ENCODE data around the gene FAM53A.

FAM53A gene

DNA sequence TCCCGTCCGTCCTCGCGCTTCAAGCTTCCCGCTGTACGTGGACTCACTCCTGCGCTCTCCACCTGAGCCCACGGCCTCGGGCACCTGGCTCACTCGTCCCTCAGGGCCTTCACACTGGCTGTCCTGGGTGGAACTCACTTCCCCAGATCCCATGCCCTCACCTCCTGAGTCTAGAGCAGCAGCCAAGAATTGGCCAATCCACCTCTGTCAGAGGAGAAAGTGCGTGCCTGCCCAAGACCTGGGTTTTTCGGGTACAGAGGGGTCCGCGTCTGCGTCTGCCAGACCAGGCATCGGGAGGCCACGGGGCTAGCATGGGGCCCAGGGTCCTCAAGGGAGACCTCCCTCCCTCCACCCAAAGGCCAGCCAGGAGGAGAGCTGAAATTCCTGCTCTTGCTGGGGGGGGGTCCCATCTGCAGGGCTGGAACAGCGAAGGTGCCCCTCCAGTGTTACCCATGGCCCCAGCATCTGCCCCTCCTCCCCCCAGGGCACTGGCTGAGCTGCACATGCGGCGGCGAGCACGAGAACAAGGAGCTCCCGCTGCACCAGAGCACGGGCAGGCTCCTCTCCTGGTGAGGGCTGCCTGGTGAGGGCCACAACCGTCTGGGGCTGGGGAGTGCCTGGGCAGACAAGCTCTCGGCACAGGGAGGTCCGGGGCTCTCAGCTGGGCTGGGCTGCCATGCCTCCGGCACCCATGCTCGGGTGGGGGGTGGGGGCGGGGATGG is 47.5 kb downstream of the FAM53A start:
- DNase-seq: no peak

DNA sequence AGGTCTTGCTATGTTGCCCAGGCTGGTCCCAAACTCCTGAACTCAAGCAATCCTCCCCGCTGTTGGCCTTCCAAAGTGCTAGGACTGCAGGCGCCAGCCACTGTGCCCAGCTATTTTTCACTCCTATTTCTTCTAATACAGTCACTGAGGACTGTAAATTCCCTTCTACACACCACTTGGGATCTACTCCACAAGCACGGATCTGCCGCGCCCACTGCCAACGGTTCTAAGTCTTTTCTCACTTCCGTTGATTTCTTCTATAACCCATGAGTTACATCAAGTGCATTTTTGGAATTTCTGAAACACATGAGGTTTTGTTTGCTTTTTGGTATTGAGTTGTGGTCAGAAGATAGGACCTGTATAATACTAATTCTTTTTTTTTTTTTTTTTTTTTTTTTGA is 48.6 kb downstream of the FAM53A start:
- DNase-seq: no peak

GRCh38 chr4:1633993-1634392 is 50.1 kb downstream of the FAM53A start:
- no peak for DNase-seq

DNA sequence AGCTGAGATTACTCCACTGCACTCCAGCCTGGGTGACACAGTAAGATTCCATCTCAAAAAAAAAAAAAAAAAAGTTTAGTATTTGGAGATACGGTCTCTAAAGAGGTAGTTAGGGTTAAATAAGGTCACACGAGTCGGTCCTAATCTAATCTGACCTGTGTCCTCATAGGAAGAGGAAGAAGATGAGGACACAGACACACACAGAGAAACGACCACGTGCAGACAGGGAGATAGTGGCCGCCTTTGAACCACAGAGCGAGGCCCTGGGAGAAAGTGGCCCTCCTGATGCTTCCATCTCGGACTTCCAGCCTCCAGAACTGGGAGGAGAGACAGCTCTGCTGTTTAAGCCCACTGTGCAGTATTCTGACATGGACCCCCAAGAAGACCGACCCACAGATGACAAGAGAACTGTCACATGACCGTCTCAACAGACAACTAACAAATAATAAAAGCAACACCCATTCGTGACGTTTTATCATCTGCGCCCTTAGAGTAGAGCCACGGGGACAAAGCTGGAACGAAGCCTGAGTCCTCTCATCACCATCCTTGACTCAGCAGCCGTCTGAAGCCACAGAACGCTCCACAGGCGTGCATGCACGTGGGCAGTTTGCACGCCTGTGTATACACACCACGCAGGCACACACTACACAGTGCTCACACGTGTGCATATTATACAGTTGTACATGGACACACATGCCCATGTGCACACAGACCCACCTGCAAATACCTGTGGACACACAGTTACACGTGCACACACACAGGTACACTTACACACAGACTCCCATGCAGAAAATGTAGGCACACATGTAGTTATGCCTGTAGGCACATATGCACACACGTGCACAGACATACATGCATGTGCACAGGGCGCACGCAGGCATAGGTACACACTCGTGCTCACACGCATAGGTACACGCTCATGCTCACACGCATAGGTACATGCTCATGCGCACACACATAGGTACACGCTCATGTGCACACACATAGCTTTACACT is 51.7 kb downstream of the FAM53A start:
- no peak for DNase-seq

- no peak for DNase-seq
These were observed 53.0 kb downstream of the FAM53A start for GRCh38 chr4:1631136-1631535.

DNA sequence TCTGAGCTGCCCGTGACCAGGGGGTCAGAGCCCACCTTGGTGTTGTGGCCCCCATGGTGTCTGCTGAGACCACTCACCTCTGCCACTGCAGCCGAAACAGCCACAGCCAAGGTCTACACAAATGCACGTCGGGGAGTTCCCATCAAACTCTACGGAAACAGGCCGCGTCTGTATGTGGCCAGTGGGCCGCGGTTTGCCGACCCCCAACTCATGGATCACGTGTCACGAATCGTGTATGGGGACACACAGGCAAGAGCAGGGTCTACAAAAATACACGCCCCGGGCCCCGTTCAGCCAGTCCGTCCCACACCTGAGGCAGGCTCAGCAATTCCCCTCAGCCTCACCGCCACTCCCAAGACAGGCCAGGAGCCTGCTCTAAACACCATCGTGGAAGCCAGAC is 53.8 kb downstream of the FAM53A start:
- DNase-seq: no peak

DNA sequence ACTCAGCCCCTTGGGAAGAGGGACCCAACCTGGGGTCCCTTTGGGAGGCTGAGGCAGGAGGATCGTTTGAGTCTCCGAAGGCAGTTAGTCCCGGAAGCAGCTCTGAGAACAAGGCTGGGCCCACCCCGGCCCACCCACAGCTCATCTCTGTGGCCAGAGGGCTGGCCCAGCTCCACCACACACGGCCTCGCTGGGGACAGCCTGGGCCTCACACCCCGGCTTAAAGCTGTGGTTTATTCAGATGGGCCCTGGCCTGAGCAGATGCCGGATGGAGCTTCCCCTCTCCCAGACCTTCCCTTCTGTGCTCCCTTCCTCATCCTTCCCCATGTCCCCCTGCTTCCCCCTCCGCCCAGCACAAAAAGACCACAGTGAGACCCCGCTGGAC is 54.4 kb downstream of the FAM53A start:
- no peak for DNase-seq

DNA sequence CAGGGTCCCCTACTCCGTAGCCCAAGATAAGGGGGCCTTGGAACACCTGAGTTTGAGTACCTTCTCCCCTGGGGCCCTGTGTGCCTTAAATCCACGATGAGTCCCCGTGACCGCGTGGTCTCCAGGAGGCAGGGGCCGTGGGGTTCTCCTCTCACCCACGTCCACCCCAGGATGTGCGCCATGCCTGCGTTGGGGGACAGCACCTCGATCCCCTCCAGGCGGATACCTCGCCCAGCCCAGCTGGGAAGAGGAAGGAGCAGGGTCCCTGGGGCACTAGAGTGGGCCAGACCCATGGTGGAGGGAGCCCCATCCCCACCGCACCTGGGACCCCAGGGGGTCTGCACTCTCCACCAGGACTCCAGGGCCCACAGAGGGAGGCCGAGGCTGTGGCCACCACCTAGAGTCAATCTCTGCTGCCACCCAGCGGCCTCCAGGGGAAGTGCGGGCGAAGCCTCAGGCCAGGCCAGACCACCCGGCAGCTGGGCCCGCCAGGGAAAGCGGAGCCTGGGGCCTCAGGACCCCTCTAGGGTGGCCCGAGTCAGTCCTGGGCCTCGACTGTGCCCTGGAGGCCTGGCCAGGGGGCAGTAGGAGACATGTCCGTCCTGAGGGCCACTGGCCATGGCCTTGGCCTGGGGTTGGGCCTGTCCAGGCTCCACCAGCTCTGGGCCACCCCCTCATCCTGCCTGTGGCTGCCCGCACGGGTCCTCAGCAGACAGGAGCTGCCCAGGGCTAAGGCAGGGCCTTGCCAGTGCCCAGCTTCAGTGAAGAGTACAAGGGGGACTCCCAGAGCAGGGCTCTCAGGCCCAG is 55.0 kb downstream of the FAM53A start:
- no peak for DNase-seq

GRCh38 chr4:1627417-1628313 is 56.4 kb downstream of the FAM53A start:
- DNase-seq: no peak

GRCh38 chr4:1626941-1627340 is 57.2 kb downstream of the FAM53A start:
- no peak for DNase-seq

GRCh38 chr4:1626151-1626550 is 58.0 kb downstream of the FAM53A start:
- DNase-seq: no peak

- DNase-seq: no peak
These were observed 58.4 kb downstream of the FAM53A start for GRCh38 chr4:1625600-1626138.

- DNase-seq: no peak
These were observed 59.6 kb downstream of the FAM53A start for GRCh38 chr4:1624519-1624910.

DNA sequence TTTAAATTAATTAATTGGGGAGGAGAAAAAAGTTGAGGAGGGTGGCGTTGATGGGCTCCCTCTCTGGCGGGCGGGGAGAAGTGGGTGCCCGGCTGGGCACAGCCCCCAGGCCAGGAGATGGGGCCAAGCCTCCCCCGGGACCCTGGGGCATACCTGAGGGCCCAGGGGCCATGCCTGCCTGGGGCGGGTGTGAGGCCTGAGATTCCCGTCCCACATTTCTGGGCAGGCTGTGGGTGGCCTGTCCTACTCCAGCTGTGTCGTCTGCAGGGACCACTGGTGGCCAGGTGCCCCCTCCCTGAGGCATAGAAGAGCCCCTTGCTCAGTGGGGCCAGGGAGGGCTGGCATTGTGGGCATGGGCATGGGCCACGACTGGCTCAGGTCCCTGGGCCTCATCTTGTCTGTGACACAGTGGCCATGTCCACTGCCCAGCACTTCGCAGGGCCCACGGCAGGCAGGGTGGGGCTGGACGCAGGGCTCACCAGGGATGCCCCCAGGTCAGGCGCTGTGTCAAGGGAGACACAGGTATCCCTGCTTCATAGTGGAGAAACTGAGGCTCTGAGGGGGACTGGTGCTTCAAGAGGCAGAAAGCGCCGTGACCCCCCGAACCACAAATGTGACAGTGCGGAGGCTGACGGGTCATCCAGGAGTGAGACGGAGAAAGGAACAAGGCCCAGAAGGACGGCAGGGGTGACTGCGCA is 60.1 kb downstream of the FAM53A start:
- no peak for DNase-seq

GRCh38 chr4:1623400-1623799 is 60.7 kb downstream of the FAM53A start:
- no peak for DNase-seq

GRCh38 chr4:1622956-1623355 is 61.2 kb downstream of the FAM53A start:
- DNase-seq: no peak

- DNase-seq: no peak
These were observed 61.9 kb downstream of the FAM53A start for GRCh38 chr4:1622238-1622637.

DNA sequence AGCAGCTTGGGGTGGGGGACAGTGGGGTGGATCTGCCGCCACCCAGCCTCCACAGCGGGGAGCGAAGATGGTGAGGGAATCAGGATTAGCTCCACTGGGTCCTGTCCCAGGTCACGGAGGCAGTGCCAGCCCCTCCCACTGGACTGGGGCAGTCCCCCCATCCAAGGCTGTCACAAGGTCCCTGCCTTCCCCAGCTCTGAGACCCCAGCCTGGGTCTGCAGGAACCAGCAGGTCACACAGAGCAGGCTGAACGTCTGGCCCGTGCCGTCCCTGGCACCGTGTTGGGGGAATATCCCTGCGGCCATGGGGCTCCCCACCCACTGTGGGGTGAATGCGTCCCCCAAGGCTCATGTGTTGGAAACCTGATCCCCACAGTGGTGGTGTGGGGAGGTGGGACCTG is 62.6 kb downstream of the FAM53A start:
- no peak for DNase-seq

DNA sequence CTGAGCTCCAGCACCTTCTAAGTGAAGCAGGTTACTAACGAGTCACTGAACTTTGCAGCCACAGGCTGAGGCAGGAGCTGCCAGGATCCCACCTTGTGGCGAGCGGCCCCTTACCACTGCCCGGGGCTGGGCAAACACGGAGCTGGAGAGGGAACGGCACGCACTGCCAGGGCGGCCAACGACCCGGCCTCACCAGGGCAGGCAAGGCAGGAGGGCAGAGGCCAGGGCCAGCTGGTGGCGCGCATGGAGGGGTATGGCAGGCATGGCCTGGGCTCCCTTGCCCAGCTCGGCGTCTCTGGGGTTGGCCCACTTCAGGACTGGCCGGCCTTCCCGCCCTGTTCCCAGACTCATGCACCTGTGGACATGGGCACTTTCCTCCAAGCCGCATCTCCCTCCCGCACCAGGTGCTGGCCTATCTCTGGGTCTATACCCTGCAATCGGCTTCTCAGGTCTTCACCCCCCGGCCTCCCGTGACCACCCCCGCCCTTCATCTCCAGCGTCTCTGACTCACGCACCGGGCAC is 64.9 kb downstream of the FAM53A start:
- no peak for DNase-seq

DNA sequence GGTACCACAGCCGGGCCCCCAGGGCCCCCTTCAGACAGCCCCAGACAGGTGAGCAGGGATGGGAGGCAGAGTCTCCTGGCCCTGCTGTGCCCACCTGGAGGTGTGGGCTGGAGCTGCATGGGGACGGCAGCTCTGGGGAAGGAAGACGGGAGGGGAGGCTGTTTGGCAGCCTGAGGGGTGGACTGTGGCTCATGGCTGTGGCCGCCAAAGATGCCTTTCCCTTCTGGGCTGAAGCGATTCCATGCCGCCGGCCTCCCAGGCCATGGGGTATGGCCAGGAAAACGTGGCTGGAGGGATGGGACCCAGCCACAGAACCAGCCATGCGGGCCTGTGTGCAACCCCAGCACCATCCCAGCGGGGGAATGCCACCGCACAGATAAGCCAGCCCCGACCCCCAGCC is 65.7 kb downstream of the FAM53A start:
- DNase-seq: no peak

DNA sequence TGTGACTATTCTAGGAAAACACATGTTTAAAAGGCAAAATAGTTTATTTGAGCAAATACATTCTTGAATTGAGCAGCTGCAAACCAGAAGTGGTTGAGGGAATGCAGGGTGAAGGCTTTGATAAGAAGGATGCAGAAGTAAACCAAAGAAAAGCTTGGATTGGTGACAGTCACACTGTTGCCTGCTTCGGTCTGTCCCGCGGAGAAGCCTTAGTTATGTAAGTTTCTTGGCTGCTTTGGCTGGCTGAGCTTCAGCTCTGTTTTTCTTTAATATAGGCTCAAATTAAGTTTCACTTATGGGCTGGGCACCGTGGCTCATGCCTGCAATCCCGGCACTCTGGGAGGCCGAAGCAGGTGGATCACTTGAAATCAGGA is 67.6 kb downstream of the FAM53A start:
- DNase-seq: no peak
